H1 (cell line): ENCODE data around the gene DAND5. TPM values are rescaled to one million over a fixed set of nuclear protein-coding genes. Genes with fewer than 3 reads are reported as not detected.

Experiments used
- CTCF ChIA-PET: fragments of 300-600 bp; sonication (Branson Sonifier 250); formaldehyde crosslinking; loops from one replicate; lab custom pipeline; 2021; ENCODE audit not compliant: partially characterized antibody; lab: Charles Lee
- POLR2A ChIA-PET: fragments of 300-600 bp; sonication (Branson Sonifier 250); formaldehyde crosslinking; loops from one replicate; lab custom pipeline; 2021; ENCODE audit warnings: inconsistent platforms; ENCODE audit not compliant: partially characterized antibody; lab: Charles Lee
- DNase-seq, 2 experiments: peaks; one replicate each; pipeline versions ENCODE4 v3.0.0 to v3.0.0-alpha.2; 2010 to 2022; ENCODE audit warnings: low spot score in 2 of 2, low read depth in 1 of 2, mixed read lengths in 1 of 2
- FAIRE-seq: peaks from 2 replicates; lab custom pipeline; 2011; peaks lifted over from hg19 to GRCh38; lab: Jason Lieb, UNC
- H2AFZ ChIP-seq: 2 replicates; pipeline ENCODE4 v1.8.1; 2012; ENCODE audit warnings: low read length, inconsistent platforms
- H2AK5ac ChIP-seq: 2 replicates; pipeline ENCODE4 v1.6.1; 2013; ENCODE audit warnings: low read depth, low read length
- H2BK120ac ChIP-seq: replicated peaks from 2 replicates; pipeline ENCODE3; 2013; ENCODE audit warnings: low read depth, low read length, inconsistent platforms
- H2BK12ac ChIP-seq: 2 replicates; pipeline ENCODE4 v1.6.1; 2013; ENCODE audit warnings: low read depth, low read length
- H2BK15ac ChIP-seq: 2 replicates; pipeline ENCODE4 v1.6.1; 2013; ENCODE audit warnings: low read length
- H2BK20ac ChIP-seq: 2 replicates; pipeline ENCODE4 v1.6.1; 2013; ENCODE audit warnings: low read length
- H2BK5ac ChIP-seq: 2 replicates; pipeline ENCODE4 v1.6.1; 2013; ENCODE audit warnings: low read depth, low read length
- H3K14ac ChIP-seq: 2 replicates; pipeline ENCODE4 v1.6.1; 2013; ENCODE audit warnings: inconsistent platforms; ENCODE audit not compliant: insufficient read length
- H3K18ac ChIP-seq: 2 replicates; pipeline ENCODE4 v1.6.1; 2013; ENCODE audit warnings: low read length; ENCODE audit errors: extremely low read depth
- H3K23ac ChIP-seq: 2 replicates; pipeline ENCODE4 v1.6.1; 2013; ENCODE audit warnings: inconsistent platforms; ENCODE audit not compliant: insufficient read length
- H3K23me2 ChIP-seq: 2 replicates; pipeline ENCODE4 v1.6.1; 2013; ENCODE audit warnings: low read depth, low read length
- H3K27ac ChIP-seq: 2 replicates; pipeline ENCODE4 v1.6.1; 2011; ENCODE audit warnings: low read depth, low read length, inconsistent platforms
- H3K27me3 ChIP-seq, 4 experiments: replicated peaks in 1 of 4; 1 replicate in 1 of 4; 2 replicates in 3 of 4; pipeline versions ENCODE4 v1.6.1 to v1.8.1; 2011 to 2013; ENCODE audit warnings: low read length in 3 of 4, mild to moderate bottlenecking in 3 of 4, inconsistent platforms in 2 of 4, mixed read lengths in 2 of 4, moderate library complexity in 1 of 4; ENCODE audit not compliant: control insufficient read depth in 3 of 4, insufficient read depth in 3 of 4; ENCODE audit errors: extremely low read depth in 1 of 4
- H3K36me3 ChIP-seq, 4 experiments: 2 replicates each; pipeline versions ENCODE4 v1.6.1 to v1.8.1; 2011 to 2013; ENCODE audit warnings: mild to moderate bottlenecking in 4 of 4, low read length in 3 of 4, moderate library complexity in 2 of 4, control low read depth in 1 of 4, inconsistent platforms in 1 of 4; ENCODE audit not compliant: insufficient read depth in 4 of 4, control insufficient read depth in 2 of 4
- H3K4ac ChIP-seq: replicated peaks from 2 replicates; pipeline ENCODE3; 2013; ENCODE audit warnings: low read length, low read depth, mixed read lengths, inconsistent platforms; ENCODE audit not compliant: insufficient read length
- H3K4me1 ChIP-seq, 4 experiments: replicated peaks in 1 of 4; 1 replicate in 1 of 4; 2 replicates in 3 of 4; pipeline versions ENCODE4 v1.6.1 to v1.8.1; 2011 to 2013; ENCODE audit warnings: low read length in 3 of 4, inconsistent platforms in 2 of 4, mixed read lengths in 1 of 4; ENCODE audit not compliant: insufficient read depth in 4 of 4, control insufficient read depth in 3 of 4
- H3K4me2 ChIP-seq, 2 experiments: 2 replicates each; pipeline versions ENCODE4 v1.6.1 to v1.8.1; 2011 to 2013; ENCODE audit warnings: low read depth in 2 of 2, low read length in 2 of 2, control low read depth in 1 of 2, inconsistent platforms in 1 of 2, mild to moderate bottlenecking in 1 of 2; ENCODE audit not compliant: insufficient read depth in 1 of 2
- H3K4me3 ChIP-seq, 4 experiments: fragments of 200-600, 300-600 bp in 1 of 4; sonication (generic), shearing (Covaris generic), sonication (Bioruptor Twin) in 1 of 4; 2 replicates each; pipeline versions ENCODE4 v1.5.1 to v1.8.1; 2011 to 2016; ENCODE audit warnings: low read length in 4 of 4, low read depth in 3 of 4, control low read depth in 2 of 4, inconsistent platforms in 2 of 4, mild to moderate bottlenecking in 2 of 4, mixed read lengths in 1 of 4, moderate library complexity in 1 of 4; ENCODE audit not compliant: insufficient read depth in 2 of 4; ENCODE audit errors: extremely low read depth in 1 of 4
- H3K56ac ChIP-seq: replicated peaks from 2 replicates; pipeline ENCODE3; 2013; ENCODE audit warnings: low read depth, mild to moderate bottlenecking, mixed read lengths, low read length, inconsistent platforms; ENCODE audit not compliant: insufficient read length
- H3K79me1 ChIP-seq: 2 replicates; pipeline ENCODE4 v1.6.1; 2013; ENCODE audit warnings: low read depth, low read length, control low read depth
- H3K79me2 ChIP-seq, 2 experiments: 2 replicates each; pipeline versions ENCODE4 v1.6.1 to v1.8.1; 2012 to 2013; ENCODE audit warnings: low read length in 2 of 2, mild to moderate bottlenecking in 2 of 2, inconsistent platforms in 1 of 2; ENCODE audit not compliant: insufficient read depth in 2 of 2, control insufficient read depth in 1 of 2
- H3K9ac ChIP-seq, 4 experiments: replicated peaks in 1 of 4; 1 replicate in 1 of 4; 2 replicates in 3 of 4; pipeline versions ENCODE4 v1.6.1 to v1.8.1; 2011 to 2013; ENCODE audit warnings: low read depth in 3 of 4, low read length in 3 of 4, control low read depth in 2 of 4, mild to moderate bottlenecking in 2 of 4, moderate library complexity in 2 of 4, inconsistent platforms in 1 of 4; ENCODE audit errors: extremely low read depth in 1 of 4
- H3K9me3 ChIP-seq, 2 experiments: 2 replicates each; pipeline versions ENCODE4 v1.6.1 to v1.8.1; 2012 to 2013; ENCODE audit warnings: mild to moderate bottlenecking in 2 of 2, moderate library complexity in 2 of 2, control low read depth in 1 of 2, inconsistent platforms in 1 of 2, low read depth in 1 of 2, low read length in 1 of 2, mixed read lengths in 1 of 2; ENCODE audit not compliant: insufficient read depth in 2 of 2
- H4K20me1 ChIP-seq, 2 experiments: replicated peaks in 1 of 2; 2 replicates each; pipeline versions ENCODE3 to v1.8.1; 2011 to 2013; ENCODE audit warnings: inconsistent platforms in 2 of 2, low read length in 2 of 2, mild to moderate bottlenecking in 1 of 2; ENCODE audit not compliant: insufficient read depth in 2 of 2, control insufficient read depth in 1 of 2
- H4K5ac ChIP-seq: 2 replicates; pipeline ENCODE4 v1.6.1; 2013; ENCODE audit warnings: low read length, low read depth, mixed read lengths, inconsistent platforms; ENCODE audit not compliant: insufficient read length
- H4K8ac ChIP-seq: 2 replicates; pipeline ENCODE4 v1.8.0; 2013; ENCODE audit warnings: mild to moderate bottlenecking, moderate library complexity, low read length, inconsistent platforms; ENCODE audit not compliant: insufficient read depth; ENCODE audit errors: extremely low read depth
- H4K91ac ChIP-seq: replicated peaks from 2 replicates; pipeline ENCODE3; 2013; ENCODE audit warnings: low read length, mixed read lengths, inconsistent platforms; ENCODE audit not compliant: insufficient read length
- JUND ChIP-seq: IDR thresholded peaks from 2 replicates; pipeline ENCODE4 v1.6.1; 2011; ENCODE audit warnings: mild to moderate bottlenecking, improper control_type of control experiment, low read length
- NRF1 ChIP-seq: IDR thresholded peaks from 2 replicates; pipeline ENCODE4 v1.6.1; 2011; ENCODE audit warnings: mild to moderate bottlenecking, low read depth, low read length, improper control_type of control experiment
- POLR2AphosphoS5 ChIP-seq: IDR thresholded peaks from 2 replicates; pipeline ENCODE4 v1.6.1; 2011; ENCODE audit warnings: low read depth, low read length
- SUZ12 ChIP-seq: fragments of 200-600 bp; sonication (generic); IDR thresholded peaks from 2 replicates; pipeline ENCODE4 v1.6.1; 2012; ENCODE audit warnings: mild to moderate bottlenecking, inconsistent platforms, low read length, moderate library complexity, mixed read lengths
- TAF1 ChIP-seq: IDR thresholded peaks from 2 replicates; pipeline ENCODE4 v1.6.1; 2011; ENCODE audit warnings: mild to moderate bottlenecking, low read depth, low read length
- TBP ChIP-seq: IDR thresholded peaks from 2 replicates; pipeline ENCODE4 v1.6.1; 2011; ENCODE audit warnings: low read depth, low read length, improper control_type of control experiment
- TEAD4 ChIP-seq: IDR thresholded peaks from 2 replicates; pipeline ENCODE4 v1.6.1; 2012; ENCODE audit warnings: low read depth, low read length, inconsistent platforms, mixed read lengths
- WGBS, 2 experiments: shearing (Covaris generic) in 1 of 2; methylation state at CpG; one replicate each; pipeline versions ENCODE4 v1.1.6 to v1.1.7; 2013 to 2015; ENCODE audit warnings: low lambda C conversion rate in 2 of 2, mixed read lengths in 2 of 2, inconsistent platforms in 1 of 2, low coverage in 1 of 2, missing lambda C conversion rate in 1 of 2; ENCODE audit not compliant: insufficient replicate concordance in 2 of 2, insufficient coverage in 1 of 2, insufficient read length in 1 of 2; ENCODE audit errors: extremely low coverage in 1 of 2, missing lambda C conversion rate in 1 of 2; 5-methylcytosine and 5-hydroxymethylcytosine counted together
- polyA plus RNA-seq, 7 experiments: library from polyadenylated mRNA; depleted of rRNA in 3 of 7; stranded (reverse) in 5 of 7; unstranded in 2 of 7; fragments of >200 nt in 5 of 7; fragments of 200-250 nt in 2 of 7; gene quantifications; 1 replicate in 5 of 7; 2 replicates in 1 of 7; 4 replicates in 1 of 7; pipeline versions ENCODE4 v1.2.1 to v1.2.3, GENCODE V29; 2011 to 2013; ENCODE audit warnings: missing spikeins in 2 of 7, mixed read lengths in 2 of 7
- total RNA-seq: library from RNA; stranded (reverse); fragmentation: NEBNext Ultra II Directional; extraction: Animal tissue kit (Norgen Biotek cat#: 25700); gene quantifications from 2 replicates; pipeline ENCODE4 v1.2.1, GENCODE V29; 2021
- TF ChIP-seq, protein P1 (sequence below), 3 experiments: IDR thresholded peaks; 1 replicate in 2 of 3; 2 replicates in 1 of 3; pipeline versions ENCODE4 v1.5.1 to v1.6.1; 2011; ENCODE audit warnings: low read length in 3 of 3, mild to moderate bottlenecking in 3 of 3, inconsistent platforms in 2 of 3, low read depth in 1 of 3, moderate library complexity in 1 of 3; ENCODE audit not compliant: insufficient read depth in 1 of 3; ENCODE audit errors: control extremely low read depth in 1 of 3

DAND5 gene
- total and polyA plus RNA-seq, 2 of the 8 experiments (the other 6 are each of a cell fraction or from before 2014, with no cell fraction given) = 0.14 to 0.17 TPM

DNA sequence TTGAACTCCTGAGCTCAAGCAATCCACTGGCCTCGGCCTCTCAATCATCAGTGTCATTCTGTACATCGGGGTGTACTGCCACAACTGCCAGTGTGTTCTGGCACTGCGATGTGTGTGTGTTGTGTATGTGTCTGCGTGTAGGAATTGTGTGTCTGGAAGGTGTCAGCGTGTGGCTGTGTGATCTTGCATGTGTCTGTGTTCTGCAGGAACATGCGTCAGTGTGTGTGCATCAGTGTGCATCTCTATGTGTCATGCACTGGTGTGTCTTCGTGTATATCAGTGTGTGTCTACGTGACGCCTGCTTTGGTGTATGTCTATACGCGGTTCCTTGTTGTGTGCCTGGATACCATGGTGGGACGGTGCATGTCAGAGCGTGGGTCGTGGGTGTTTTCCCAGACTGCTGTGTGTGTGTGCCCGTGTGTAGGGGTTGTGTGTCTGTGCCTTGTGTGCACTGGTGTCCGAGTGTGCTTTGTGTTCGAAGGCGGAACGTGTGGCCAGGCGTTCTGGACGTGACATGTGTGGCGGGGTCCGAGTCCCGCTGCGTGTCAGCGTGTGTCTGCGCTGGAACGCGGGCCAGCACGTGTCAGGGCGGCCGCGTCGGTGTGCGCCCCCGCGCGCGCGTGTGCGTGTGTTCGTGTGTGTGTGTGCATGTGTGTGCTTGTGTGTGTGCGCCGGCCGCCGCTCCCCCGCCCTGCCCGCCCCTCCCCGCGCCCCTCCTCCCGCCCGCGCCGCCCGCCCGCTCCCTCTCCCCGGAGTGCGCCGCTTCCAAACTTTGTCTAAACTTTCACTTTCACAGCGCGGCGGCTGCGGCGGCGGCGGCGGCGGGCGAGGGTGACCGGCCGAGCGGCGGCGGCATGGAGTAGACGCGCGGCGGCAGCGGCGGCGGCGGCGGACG is 25.6 kb downstream of the DAND5 start, which contains the start of gene NFIX:
Gene NFIX (plus strand): TSS at position 775 of the 895 bp plus-strand sequence. CDS start 363 bp downstream, outside the sequence.
- Histone ChIP-seq H3K4me3 (peak within 1 kb of the TSS; percentile 21 to 50 (median 30); a peak in 7 of 8 replicates), H4K20me1 (peaks cover 10 to 28% of the 10 kb centered on the region in 2 experiments), H2BK120ac (no peak within 1 kb of the TSS), H3K79me2 (no peaks in the 10 kb centered on the region), H2BK15ac (peak within 1 kb of the TSS; percentile 10; the same call in 1 of the 2 replicates), H3K56ac (no peak within 1 kb of the TSS), H3K4me2 (peak within 1 kb of the TSS; percentile 78 to 84), H3K14ac (no peak within 1 kb of the TSS), H3K9ac (peak within 1 kb of the TSS in 1 of 4 experiments; percentile 24; a peak in 1 of 7 replicates), H2AFZ (no peak within 1 kb of the TSS; the same call in 1 of the 2 replicates), H3K23ac (no peak within 1 kb of the TSS), H4K5ac (no peak within 1 kb of the TSS), H3K9me3 (no peaks in the 10 kb centered on the region), H3K4me1 (peaks cover 0 to 12% (median 8%) of the 10 kb centered on the region in 4 experiments; a peak in 5 of 7 replicates), H3K27me3 (peaks cover 53 to 89% (median 82%) of the 10 kb centered on the region in 4 experiments), H3K23me2 (peaks cover 10% of the 10 kb centered on the region), H2BK12ac (peak within 1 kb of the TSS; percentile 80; the same call in 1 of the 2 replicates), H4K91ac (peak within 1 kb of the TSS; percentile 19), H3K18ac (peak within 1 kb of the TSS; percentile 25; the same call in 1 of the 2 replicates), H2AK5ac (peak within 1 kb of the TSS; percentile 28), H4K8ac (peak within 1 kb of the TSS; percentile 57), H2BK20ac (no peak within 1 kb of the TSS), H2BK5ac (no peak within 1 kb of the TSS), H3K36me3 (peaks cover 0 to 8% (median 0%) of the 10 kb centered on the region in 4 experiments; a peak in 1 of 8 replicates), H3K79me1 (peaks cover 3% of the 10 kb centered on the region; the same call in 1 of the 2 replicates), H3K4ac (peak within 1 kb of the TSS; percentile 6), H3K27ac (no peak within 1 kb of the TSS)
- FAIRE-seq = no peak
- POLR2A ChIA-PET = interaction anchor here (0.6 to 1.5 kb wide), 3 partner anchors 18 to 57 kb away, joined by 3 to 6 read pairs (median 4); no protein-coding TSS in a partner anchor
- CTCF ChIA-PET = interaction anchor here (0.7 to 3.3 kb wide), 7 partner anchors 9 to 99 kb away, joined by 3 to 18 read pairs (median 5); no protein-coding TSS in a partner anchor
- WGBS, 2 experiments = 25% methylated on average over 53 of the region's 84 CpGs; no CpG with 5 or more reads in 1 of the 2 experiments
- no peak for DNase-seq
- no peak for TF ChIP-seq JUND
- TF ChIP-seq TAF1 = no peak
- peak; percentile 94 for TF ChIP-seq SUZ12
- no peak for TF ChIP-seq POLR2AphosphoS5
- TF ChIP-seq NRF1 = no peak
- TF ChIP-seq TBP = no peak
- TF ChIP-seq, protein P1, sequence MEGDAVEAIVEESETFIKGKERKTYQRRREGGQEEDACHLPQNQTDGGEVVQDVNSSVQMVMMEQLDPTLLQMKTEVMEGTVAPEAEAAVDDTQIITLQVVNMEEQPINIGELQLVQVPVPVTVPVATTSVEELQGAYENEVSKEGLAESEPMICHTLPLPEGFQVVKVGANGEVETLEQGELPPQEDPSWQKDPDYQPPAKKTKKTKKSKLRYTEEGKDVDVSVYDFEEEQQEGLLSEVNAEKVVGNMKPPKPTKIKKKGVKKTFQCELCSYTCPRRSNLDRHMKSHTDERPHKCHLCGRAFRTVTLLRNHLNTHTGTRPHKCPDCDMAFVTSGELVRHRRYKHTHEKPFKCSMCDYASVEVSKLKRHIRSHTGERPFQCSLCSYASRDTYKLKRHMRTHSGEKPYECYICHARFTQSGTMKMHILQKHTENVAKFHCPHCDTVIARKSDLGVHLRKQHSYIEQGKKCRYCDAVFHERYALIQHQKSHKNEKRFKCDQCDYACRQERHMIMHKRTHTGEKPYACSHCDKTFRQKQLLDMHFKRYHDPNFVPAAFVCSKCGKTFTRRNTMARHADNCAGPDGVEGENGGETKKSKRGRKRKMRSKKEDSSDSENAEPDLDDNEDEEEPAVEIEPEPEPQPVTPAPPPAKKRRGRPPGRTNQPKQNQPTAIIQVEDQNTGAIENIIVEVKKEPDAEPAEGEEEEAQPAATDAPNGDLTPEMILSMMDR (IDR thresholded peaks at IDR 0.05; ENCODE audit: control extremely low read depth in 1 of 3, insufficient read depth in 1 of 3, low read depth in 1 of 3, low read length in 3 of 3) = no peak
- no peak for TF ChIP-seq TEAD4
